Measurements from ENCODE around the gene OPN4.

OPN4 gene

DNA sequence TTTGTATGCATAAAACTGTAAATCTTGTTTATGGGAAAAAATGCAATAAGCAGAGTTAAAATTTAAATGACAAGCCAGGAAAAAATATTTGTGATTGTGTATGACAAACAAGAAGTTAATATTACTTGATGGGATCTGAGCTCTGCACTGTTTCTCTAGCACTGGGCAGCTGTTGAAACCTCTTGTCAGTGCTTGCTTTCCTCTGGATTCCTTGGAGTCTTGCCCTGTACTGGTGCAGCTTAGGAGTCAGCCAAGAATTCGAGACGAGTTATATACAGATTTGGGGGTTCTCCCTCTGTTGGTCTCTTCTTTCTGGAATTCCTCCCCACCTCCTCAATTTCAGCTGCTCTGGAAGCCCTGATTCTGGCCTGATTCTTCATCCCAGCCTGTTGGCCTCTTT, 24.3 kb upstream of the OPN4 start:
- Histone ChIP-seq H2AFZ (no peak overlapping the region), H3K9me3 (ENCODE audit: control insufficient read depth, low read length) (no peaks in the 10 kb centered on the region), H3K27ac (no peak overlapping the region), H3K4me1 (no peaks in the 10 kb centered on the region), H3K9ac (no peak overlapping the region), H3K4me2 (ENCODE audit: low read length) (no peak overlapping the region), H3K27me3 (ENCODE audit: control insufficient read depth, insufficient read depth, low read length) (no peaks in the 10 kb centered on the region), H3K4me3 (ENCODE audit: low read depth, low read length) (no peak overlapping the region), H3K79me2 (no peaks in the 10 kb centered on the region), H3K36me3 (ENCODE audit: control insufficient read depth, insufficient read depth, low read length) (no peaks in the 10 kb centered on the region)
- no peak for TF ChIP-seq CTCF (IDR thresholded peaks at IDR 0.05)

- no peak overlapping the region for H3K9ac ChIP-seq
- H3K4me3 ChIP-seq (ENCODE audit: low read depth, low read length): peak overlapping the region; percentile 23
- peak overlapping the region; percentile 67 for H3K4me2 ChIP-seq (ENCODE audit: low read length)
- H3K79me2 ChIP-seq: no peaks in the 10 kb centered on the region
- no peaks in the 10 kb centered on the region for H3K9me3 ChIP-seq (ENCODE audit: control insufficient read depth, low read length)
- no peaks in the 10 kb centered on the region for H3K27me3 ChIP-seq (ENCODE audit: control insufficient read depth, insufficient read depth, low read length)
- TF ChIP-seq CTCF (IDR thresholded peaks at IDR 0.05): peak; percentile 13
- no peak overlapping the region for H3K27ac ChIP-seq
- peak overlapping the region; percentile 87 for H2AFZ ChIP-seq
- H3K4me1 ChIP-seq: no peaks in the 10 kb centered on the region
- no peaks in the 10 kb centered on the region for H3K36me3 ChIP-seq (ENCODE audit: control insufficient read depth, insufficient read depth, low read length)
Measured at GRCh38 chr10:86632009-86632800, 22.1 kb upstream of the OPN4 start.

DNA sequence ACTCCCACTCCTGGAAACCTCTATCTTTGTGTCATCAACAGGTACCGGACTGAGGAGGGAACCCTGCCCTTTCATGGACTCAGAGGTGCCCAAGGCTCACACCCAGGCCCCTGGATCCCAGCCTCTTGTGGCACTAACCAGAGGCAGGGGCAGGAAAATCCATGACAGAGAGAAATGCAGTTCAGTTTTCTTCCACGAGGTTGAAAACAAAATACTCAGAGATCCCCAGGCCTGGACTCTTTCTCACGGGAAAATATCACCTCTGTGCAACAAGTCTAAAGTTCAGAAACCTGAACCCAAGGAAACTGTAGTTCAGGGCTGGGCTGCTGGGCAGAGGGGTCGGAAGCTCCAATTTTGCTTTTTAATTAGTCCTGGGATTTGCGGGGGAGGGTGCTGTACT, 21.4 kb upstream of the OPN4 start:
- H3K4me3 ChIP-seq (ENCODE audit: low read depth, low read length): no peak overlapping the region
- H3K27me3 ChIP-seq (ENCODE audit: control insufficient read depth, insufficient read depth, low read length): no peaks in the 10 kb centered on the region
- H3K9ac ChIP-seq: no peak overlapping the region
- H3K4me2 ChIP-seq (ENCODE audit: low read length): no peak overlapping the region
- no peaks in the 10 kb centered on the region for H3K79me2 ChIP-seq
- no peaks in the 10 kb centered on the region for H3K4me1 ChIP-seq
- no peaks in the 10 kb centered on the region for H3K36me3 ChIP-seq (ENCODE audit: control insufficient read depth, insufficient read depth, low read length)
- no peak for TF ChIP-seq CTCF (IDR thresholded peaks at IDR 0.05)
- no peaks in the 10 kb centered on the region for H3K9me3 ChIP-seq (ENCODE audit: control insufficient read depth, low read length)
- no peak overlapping the region for H2AFZ ChIP-seq
- H3K27ac ChIP-seq: no peak overlapping the region

- Histone ChIP-seq H3K27ac (no peak overlapping the region), H2AFZ (no peak overlapping the region), H3K9me3 (ENCODE audit: control insufficient read depth, low read length) (no peaks in the 10 kb centered on the region), H3K4me2 (ENCODE audit: low read length) (no peak overlapping the region), H3K4me3 (ENCODE audit: low read depth, low read length) (no peak overlapping the region), H3K36me3 (ENCODE audit: control insufficient read depth, insufficient read depth, low read length) (no peaks in the 10 kb centered on the region), H3K27me3 (ENCODE audit: control insufficient read depth, insufficient read depth, low read length) (no peaks in the 10 kb centered on the region), H3K79me2 (no peaks in the 10 kb centered on the region), H3K4me1 (no peaks in the 10 kb centered on the region), H3K9ac (no peak overlapping the region)
- TF ChIP-seq CTCF (IDR thresholded peaks at IDR 0.05): no peak
Measured at GRCh38 chr10:86635402-86635801, 18.9 kb upstream of the OPN4 start.

- Histone ChIP-seq H3K4me3 (ENCODE audit: low read depth, low read length) (no peak overlapping the region), H3K4me1 (no peaks in the 10 kb centered on the region), H2AFZ (no peak overlapping the region), H3K9ac (no peak overlapping the region), H3K36me3 (ENCODE audit: control insufficient read depth, insufficient read depth, low read length) (no peaks in the 10 kb centered on the region), H3K27ac (no peak overlapping the region), H3K79me2 (no peaks in the 10 kb centered on the region), H3K4me2 (ENCODE audit: low read length) (no peak overlapping the region), H3K9me3 (ENCODE audit: control insufficient read depth, low read length) (no peaks in the 10 kb centered on the region), H3K27me3 (ENCODE audit: control insufficient read depth, insufficient read depth, low read length) (no peaks in the 10 kb centered on the region)
- no peak for TF ChIP-seq CTCF (IDR thresholded peaks at IDR 0.05)
Measured at GRCh38 chr10:86636311-86636710, 18.0 kb upstream of the OPN4 start.

Data from parathyroid adenoma (tissue), 2 donors.